ENCODE measurements around the gene CALHM3.

DNA sequence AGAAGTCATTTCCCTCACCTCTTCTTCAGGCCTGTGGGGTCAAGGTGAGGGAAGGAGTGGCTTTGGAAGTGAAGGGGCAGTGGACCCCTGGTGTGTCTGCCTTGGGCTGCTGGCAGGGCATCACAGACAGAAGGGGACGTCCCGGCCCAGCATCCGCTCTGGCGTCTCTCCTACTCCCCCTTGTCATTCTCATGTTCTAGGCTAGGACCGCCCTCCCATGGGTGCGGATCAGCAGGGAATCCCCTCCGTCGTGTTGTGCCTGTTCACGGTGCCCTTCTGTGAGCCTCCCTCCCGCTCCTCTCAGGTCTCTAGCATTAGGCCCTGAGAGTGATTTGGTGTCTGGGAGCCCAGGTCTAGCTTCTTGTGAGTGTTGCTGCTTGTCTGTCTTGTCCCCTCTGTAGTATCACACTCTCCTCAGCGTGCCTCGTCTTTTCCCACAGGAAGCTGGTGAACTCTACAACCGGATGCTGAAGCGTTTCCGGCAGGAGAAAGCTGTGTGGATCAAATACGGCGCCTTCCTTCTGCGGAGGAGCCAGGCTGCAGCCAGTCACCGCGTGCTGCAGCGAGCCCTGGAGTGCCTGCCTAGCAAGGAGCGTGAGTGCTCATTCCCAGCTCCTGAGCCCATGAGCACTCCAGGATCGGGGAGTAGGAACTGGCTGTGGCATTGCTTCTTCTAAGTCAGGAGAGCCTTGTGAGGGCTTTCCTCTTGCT, 35.4 kb downstream of the CALHM3 start:
- no peak for TF ChIP-seq CTCF (conservative IDR thresholded peaks at IDR 0.05; ENCODE audit: low read depth in 2 of 2)
- no peak for TF ChIP-seq ZNF114 (CRISPR knock-in tag; IDR thresholded peaks at IDR 0.05)
- TF ChIP-seq NANOG (IDR thresholded peaks at IDR 0.05; ENCODE audit: borderline replicate concordance): no peak
- no peak for TF ChIP-seq EZH2 (IDR thresholded peaks at IDR 0.05; ENCODE audit: low read depth, unreplicated experiment)
- TF ChIP-seq POLR2AphosphoS5 (IDR thresholded peaks at IDR 0.05; ENCODE audit: low read depth): no peak
- TF ChIP-seq EZH2phosphoT487 (IDR thresholded peaks at IDR 0.05; ENCODE audit: unreplicated experiment): no peak
- TF ChIP-seq REST (IDR thresholded peaks at IDR 0.05; ENCODE audit: unreplicated experiment): no peak
- TF ChIP-seq JUNB (IDR thresholded peaks at IDR 0.05; ENCODE audit: unreplicated experiment): no peak
- no peak for TF ChIP-seq ZNF331 (CRISPR knock-in tag; IDR thresholded peaks at IDR 0.05; ENCODE audit: low read depth)
- no peak for TF ChIP-seq STAT1 (IDR thresholded peaks at IDR 0.05; ENCODE audit: unreplicated experiment)
- no peak for TF ChIP-seq CREB1 (CRISPR knock-in tag; IDR thresholded peaks at IDR 0.05; ENCODE audit: low read depth)

Data from GM23338 (cell line).